HEK293T (cell line): ENCODE results near the gene RCSD1.
"Not testable (repeated sequence)": the region's sequence is repeated elsewhere in the genome, so short reads cannot be mapped to it uniquely, and the experiment has no call there.

Source experiments
- FOXM1 ChIP-seq: fragments of 450-650 bp; IDR thresholded peaks from 2 replicates; pipeline ENCODE4 v1.6.1; 2017; ENCODE audit warnings: mild to moderate bottlenecking, borderline replicate concordance
- PKNOX1 ChIP-seq: fragments of 450-650 bp; IDR thresholded peaks from 2 replicates; pipeline ENCODE4 v1.6.1; 2016
- SP1 ChIP-seq: fragments of 450-650 bp; IDR thresholded peaks from 2 replicates; pipeline ENCODE4 v1.6.1; 2017
- TARDBP ChIP-seq: fragments of 450-650 bp; IDR thresholded peaks from 2 replicates; pipeline ENCODE4 v1.6.1; 2016
- ZNF384 ChIP-seq: fragments of 450-650 bp; IDR thresholded peaks from 2 replicates; pipeline ENCODE4 v1.6.1; 2016

- not testable (repeated sequence) for TF ChIP-seq FOXM1, PKNOX1, ZNF384, TARDBP, SP1
These were observed 16.0 kb upstream of the RCSD1 start for GRCh38 chr1:167613984-167614383.
